HAP-1 (cell line): ENCODE results near the gene GNG8.

ENCODE experiments used
- DNase-seq, 2 experiments: peaks; one replicate each; pipeline ENCODE4 v3.0.0-alpha.2; 2016 to 2020; ENCODE audit warnings: low spot score in 2 of 2
- H3K27me3 ChIP-seq: fragments of 250-450 bp; sonication (Bioruptor Pico); 2 replicates; pipeline ENCODE4 v1.5.1; 2020; ENCODE audit warnings: low read depth, mild to moderate bottlenecking, moderate library complexity
- H3K36me3 ChIP-seq: fragments of 250-450 bp; sonication (Bioruptor Pico); replicated peaks from 2 replicates; pipeline ENCODE4 v1.5.1; 2020; ENCODE audit warnings: mild to moderate bottlenecking
- H3K4me1 ChIP-seq: fragments of 250-450 bp; sonication (Bioruptor Pico); 2 replicates; pipeline ENCODE4 v1.5.1; 2020; ENCODE audit warnings: mild to moderate bottlenecking
- H3K4me3 ChIP-seq: fragments of 250-450 bp; sonication (Bioruptor Pico); 2 replicates; pipeline ENCODE4 v1.5.1; 2020; ENCODE audit warnings: mild to moderate bottlenecking, moderate library complexity
- H3K9me3 ChIP-seq: fragments of 250-450 bp; sonication (Bioruptor Pico); 2 replicates; pipeline ENCODE4 v1.5.1; 2020; ENCODE audit warnings: mild to moderate bottlenecking, moderate library complexity
- in situ Hi-C: fragments of 300-500 bp; cut with MboI; formaldehyde crosslinking; loops from 3 replicates; pipeline ENCODE4 v1.14.3; 2020; ENCODE audit warnings: low sequenced_read_pairs, inconsistent platforms, mixed read lengths

GNG8 gene

GRCh38 chr19:46598372-46598917 lies 37.6 kb downstream of the GNG8 start:
- in situ Hi-C loops = no loop called here
- Histone ChIP-seq H3K4me1 (peaks cover 16% of the 10 kb centered on the region), H3K27me3 (no peaks in the 10 kb centered on the region), H3K36me3 (peaks cover 12% of the 10 kb centered on the region), H3K9me3 (no peaks in the 10 kb centered on the region), H3K4me3 (no peak overlapping the region)
- DNase-seq = no peak

- H3K36me3 ChIP-seq = no peaks in the 10 kb centered on the region
- DNase-seq = no peak
Observed at GRCh38 chr19:46596008-46596407, 40.0 kb downstream of the GNG8 start.

GRCh38 chr19:46591870-46592269 lies 44.1 kb downstream of the GNG8 start:
- no peak overlapping the region for H3K4me3 ChIP-seq
- H3K9me3 ChIP-seq = no peaks in the 10 kb centered on the region
- in situ Hi-C loops = no loop called here
- no peak for DNase-seq
- no peaks in the 10 kb centered on the region for H3K27me3 ChIP-seq
- H3K4me1 ChIP-seq = peaks cover 6% of the 10 kb centered on the region; the same call in 1 of the 2 replicates
- no peaks in the 10 kb centered on the region for H3K36me3 ChIP-seq

More at GRCh38 chr19:46596008-46596407, 40.0 kb downstream of the GNG8 start:
- H3K27me3 ChIP-seq = no peaks in the 10 kb centered on the region
- H3K9me3 ChIP-seq = no peaks in the 10 kb centered on the region
- in situ Hi-C loops = no loop called here
- no peak overlapping the region for H3K4me3 ChIP-seq
- peaks cover 6% of the 10 kb centered on the region; the same call in 1 of the 2 replicates for H3K4me1 ChIP-seq

GRCh38 chr19:46591254-46591653 lies 44.7 kb downstream of the GNG8 start:
- in situ Hi-C loops = no loop called here
- Histone ChIP-seq H3K36me3 (no peaks in the 10 kb centered on the region), H3K9me3 (no peaks in the 10 kb centered on the region), H3K4me1 (peaks cover 6% of the 10 kb centered on the region; the same call in 1 of the 2 replicates), H3K27me3 (no peaks in the 10 kb centered on the region), H3K4me3 (no peak overlapping the region)
- no peak for DNase-seq

- H3K4me1 ChIP-seq = no peaks in the 10 kb centered on the region
- H3K4me3 ChIP-seq = no peak overlapping the region
- DNase-seq = no peak
- in situ Hi-C loops = no loop called here
- no peaks in the 10 kb centered on the region for H3K27me3 ChIP-seq
- no peaks in the 10 kb centered on the region for H3K9me3 ChIP-seq
- no peaks in the 10 kb centered on the region for H3K36me3 ChIP-seq
Observed at GRCh38 chr19:46587861-46588260, 48.1 kb downstream of the GNG8 start.

- H3K4me1 ChIP-seq = no peaks in the 10 kb centered on the region
- no peak overlapping the region for H3K4me3 ChIP-seq
- H3K9me3 ChIP-seq = no peaks in the 10 kb centered on the region
- H3K27me3 ChIP-seq = no peaks in the 10 kb centered on the region
- H3K36me3 ChIP-seq = no peaks in the 10 kb centered on the region
- DNase-seq = no peak
- in situ Hi-C loops = no loop called here
Observed at GRCh38 chr19:46586294-46586693, 49.7 kb downstream of the GNG8 start.

- no peaks in the 10 kb centered on the region for H3K9me3 ChIP-seq
- H3K27me3 ChIP-seq = no peaks in the 10 kb centered on the region
- H3K4me3 ChIP-seq = no peak overlapping the region
- H3K36me3 ChIP-seq = no peaks in the 10 kb centered on the region
- H3K4me1 ChIP-seq = no peaks in the 10 kb centered on the region
- no peak for DNase-seq
- in situ Hi-C loops = no loop called here
Observed at GRCh38 chr19:46585539-46585938, 50.5 kb downstream of the GNG8 start.
